Measurements from ENCODE around the gene PHLDA3. TPM values are rescaled to one million over a fixed set of nuclear protein-coding genes. Genes with fewer than 3 reads are reported as not detected.

Gene PHLDA3
- total RNA-seq, 1 donor from 2014 or later = 90.0 TPM

DNA sequence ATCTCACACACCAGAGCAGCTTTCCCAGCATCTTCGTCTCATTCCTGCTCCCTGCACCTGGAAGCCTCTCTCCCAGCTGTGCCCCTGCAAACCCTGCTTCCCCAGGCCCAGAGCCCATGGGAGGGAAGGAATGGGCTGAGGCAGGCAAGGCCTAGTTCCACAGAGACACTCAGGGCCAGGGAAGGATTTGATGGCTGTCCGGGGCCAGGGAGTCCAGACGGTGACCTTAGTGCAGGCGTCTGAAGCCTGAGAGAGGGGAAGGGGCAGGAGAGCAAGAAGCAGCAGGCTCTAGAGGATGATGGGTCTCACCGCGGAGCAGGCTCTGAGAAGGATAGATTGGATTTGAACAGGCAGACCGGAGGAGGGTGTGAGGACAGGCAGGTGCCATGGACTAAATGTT is 25.2 kb downstream of the PHLDA3 start:
- Histone ChIP-seq H3K4me1 (peaks cover 10% of the 10 kb centered on the region), H3K27ac (no peak overlapping the region), H3K36me3 (no peaks in the 10 kb centered on the region), H3K27me3 (no peaks in the 10 kb centered on the region), H3K4me3 (no peak overlapping the region), H3K9me3 (no peaks in the 10 kb centered on the region)
- intact Hi-C loops (cut with DNase I) = loop anchor here (10.0 kb wide), 1 partner anchor 61 kb away; the partner anchor contains the start of gene CSRP1
- no peak for ATAC-seq
- no peak for DNase-seq
- TF ChIP-seq, protein P1, sequence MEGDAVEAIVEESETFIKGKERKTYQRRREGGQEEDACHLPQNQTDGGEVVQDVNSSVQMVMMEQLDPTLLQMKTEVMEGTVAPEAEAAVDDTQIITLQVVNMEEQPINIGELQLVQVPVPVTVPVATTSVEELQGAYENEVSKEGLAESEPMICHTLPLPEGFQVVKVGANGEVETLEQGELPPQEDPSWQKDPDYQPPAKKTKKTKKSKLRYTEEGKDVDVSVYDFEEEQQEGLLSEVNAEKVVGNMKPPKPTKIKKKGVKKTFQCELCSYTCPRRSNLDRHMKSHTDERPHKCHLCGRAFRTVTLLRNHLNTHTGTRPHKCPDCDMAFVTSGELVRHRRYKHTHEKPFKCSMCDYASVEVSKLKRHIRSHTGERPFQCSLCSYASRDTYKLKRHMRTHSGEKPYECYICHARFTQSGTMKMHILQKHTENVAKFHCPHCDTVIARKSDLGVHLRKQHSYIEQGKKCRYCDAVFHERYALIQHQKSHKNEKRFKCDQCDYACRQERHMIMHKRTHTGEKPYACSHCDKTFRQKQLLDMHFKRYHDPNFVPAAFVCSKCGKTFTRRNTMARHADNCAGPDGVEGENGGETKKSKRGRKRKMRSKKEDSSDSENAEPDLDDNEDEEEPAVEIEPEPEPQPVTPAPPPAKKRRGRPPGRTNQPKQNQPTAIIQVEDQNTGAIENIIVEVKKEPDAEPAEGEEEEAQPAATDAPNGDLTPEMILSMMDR (IDR thresholded peaks at IDR 0.05) = no peak

DNA sequence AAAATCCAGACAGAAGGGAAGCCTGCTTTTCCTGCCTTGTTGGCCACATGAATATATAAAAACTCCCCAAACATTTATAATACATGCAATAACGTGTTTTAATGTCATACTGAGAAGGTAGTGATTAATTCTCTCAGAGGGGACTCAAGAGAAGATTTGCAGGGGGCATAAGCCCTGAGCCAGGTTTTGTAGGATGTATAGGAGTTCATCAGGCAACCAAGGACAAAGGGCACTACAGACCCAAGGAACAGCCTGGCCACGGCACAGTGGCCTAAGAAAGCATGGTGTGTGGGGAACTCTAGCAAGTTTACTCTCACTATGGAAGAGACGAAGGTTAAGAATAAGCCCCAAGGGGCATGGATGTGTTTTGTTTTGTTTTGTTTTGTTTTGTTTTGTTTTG is 32.0 kb downstream of the PHLDA3 start:
- H3K4me1 ChIP-seq = no peaks in the 10 kb centered on the region
- ATAC-seq = no peak
- DNase-seq = no peak
- no peak overlapping the region for H3K27ac ChIP-seq
- intact Hi-C loops (cut with DNase I) = no loop called here
- no peaks in the 10 kb centered on the region for H3K36me3 ChIP-seq
- H3K9me3 ChIP-seq = no peaks in the 10 kb centered on the region
- TF ChIP-seq, protein P1 (IDR thresholded peaks at IDR 0.05) = no peak
- no peaks in the 10 kb centered on the region for H3K27me3 ChIP-seq
- no peak overlapping the region for H3K4me3 ChIP-seq

DNA sequence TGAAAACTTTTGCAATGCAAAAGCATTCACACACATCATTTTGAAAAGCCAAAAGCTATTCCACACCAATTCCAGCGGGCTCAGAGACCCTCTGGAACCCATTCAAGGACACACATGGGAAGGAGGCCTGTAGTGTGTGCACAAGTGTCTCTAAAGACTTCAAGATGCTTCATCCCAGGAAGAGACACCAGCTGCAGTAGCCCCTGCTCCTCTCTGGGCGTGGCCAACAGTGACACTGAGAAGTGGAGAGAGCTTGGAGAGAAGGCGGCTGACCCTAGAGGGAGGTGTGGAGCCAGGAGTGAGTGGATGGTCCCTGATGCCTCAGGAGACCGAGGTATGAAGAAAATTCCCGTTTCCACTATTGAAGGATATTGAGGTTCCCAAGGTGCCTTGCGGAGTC is 32.6 kb downstream of the PHLDA3 start:
- Histone ChIP-seq H3K9me3 (no peaks in the 10 kb centered on the region), H3K36me3 (no peaks in the 10 kb centered on the region), H3K27me3 (no peaks in the 10 kb centered on the region), H3K4me1 (no peaks in the 10 kb centered on the region), H3K27ac (no peak overlapping the region), H3K4me3 (no peak overlapping the region)
- intact Hi-C loops (cut with DNase I) = no loop called here
- TF ChIP-seq, protein P1 (IDR thresholded peaks at IDR 0.05) = no peak
- no peak for ATAC-seq
- no peak for DNase-seq

DNA sequence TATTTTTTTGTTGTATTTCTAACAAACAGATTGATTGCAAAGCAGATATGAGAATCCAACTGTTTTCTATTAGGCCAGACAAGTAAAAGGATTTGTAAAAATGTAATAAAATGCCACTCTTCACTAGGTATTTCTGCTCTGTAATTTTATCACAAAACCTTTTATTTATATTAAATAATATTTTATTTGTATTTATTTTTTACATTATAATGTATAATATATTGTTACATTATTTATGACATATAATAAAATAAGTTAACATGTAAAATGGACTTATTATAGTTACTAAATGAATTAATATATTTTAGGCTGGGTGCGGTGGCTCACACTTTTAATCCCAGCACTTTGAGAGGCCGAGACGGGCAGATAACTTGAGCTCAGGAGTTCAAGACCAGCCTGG is 34.7 kb downstream of the PHLDA3 start:
- Histone ChIP-seq H3K36me3 (no peaks in the 10 kb centered on the region), H3K27ac (no peak overlapping the region), H3K27me3 (no peaks in the 10 kb centered on the region), H3K4me1 (no peaks in the 10 kb centered on the region), H3K9me3 (no peaks in the 10 kb centered on the region), H3K4me3 (no peak overlapping the region)
- DNase-seq (no peak), ATAC-seq (no peak)
- TF ChIP-seq, protein P1 (IDR thresholded peaks at IDR 0.05) = no peak
- intact Hi-C loops (cut with DNase I) = no loop called here

DNA sequence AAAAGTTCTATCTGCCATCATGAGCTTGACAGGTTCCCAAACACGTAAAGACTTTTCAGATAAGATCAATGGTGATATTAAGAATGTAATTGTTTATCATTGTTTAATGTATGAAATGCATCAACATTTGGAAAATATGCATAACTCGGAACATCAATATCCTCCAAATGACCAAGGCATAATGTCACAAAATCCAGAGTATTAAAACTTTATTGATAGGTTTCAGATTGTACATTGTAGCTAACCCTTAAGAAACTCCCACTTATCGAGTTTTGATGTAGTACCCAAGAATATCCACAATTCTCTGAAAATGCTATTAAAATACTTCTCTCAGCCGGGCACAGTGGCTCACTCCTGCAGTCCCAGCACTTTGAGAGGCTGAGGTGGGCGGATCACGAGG is 35.4 kb downstream of the PHLDA3 start:
- Histone ChIP-seq H3K27me3 (no peaks in the 10 kb centered on the region), H3K4me1 (no peaks in the 10 kb centered on the region), H3K4me3 (no peak overlapping the region), H3K27ac (no peak overlapping the region), H3K36me3 (no peaks in the 10 kb centered on the region), H3K9me3 (no peaks in the 10 kb centered on the region)
- no peak for DNase-seq
- no peak for ATAC-seq
- intact Hi-C loops (cut with DNase I) = no loop called here
- TF ChIP-seq, protein P1 (IDR thresholded peaks at IDR 0.05) = no peak

DNA sequence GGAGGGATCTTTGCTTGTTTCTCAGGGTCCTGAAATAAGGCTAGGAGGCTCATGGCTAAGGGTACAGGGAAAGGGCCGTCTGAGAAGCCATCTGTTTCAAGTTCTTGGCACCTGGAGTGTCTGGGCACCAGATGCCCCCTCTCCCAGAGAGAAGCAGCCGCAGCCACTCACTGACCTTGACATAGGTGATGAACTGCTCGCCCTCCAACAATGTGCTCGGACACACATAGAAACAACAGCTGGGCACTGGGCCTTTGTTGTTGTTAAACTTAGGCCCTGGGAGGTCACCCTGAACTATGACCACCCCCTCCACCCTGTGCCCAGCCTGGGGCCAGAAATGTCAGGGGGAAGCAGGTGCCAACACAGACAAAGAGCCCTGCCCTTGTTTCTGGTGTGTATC is 38.2 kb downstream of the PHLDA3 start:
- intact Hi-C loops (cut with DNase I) = no loop called here
- no peak overlapping the region for H3K27ac ChIP-seq

More for the DNA sequence above, 38.2 kb downstream of the PHLDA3 start:
- no peaks in the 10 kb centered on the region for H3K4me1 ChIP-seq
- no peaks in the 10 kb centered on the region for H3K27me3 ChIP-seq
- no peaks in the 10 kb centered on the region for H3K9me3 ChIP-seq
- DNase-seq = no peak
- TF ChIP-seq, protein P1 (IDR thresholded peaks at IDR 0.05) = no peak
- H3K36me3 ChIP-seq = no peaks in the 10 kb centered on the region
- no peak overlapping the region for H3K4me3 ChIP-seq
- ATAC-seq = no peak

Data from upper lobe of right lung (tissue), 1 donor.